ENCODE results near the gene FAM149B1.

Gene FAM149B1

GRCh38 chr10:73287441-73287840 lies 119.5 kb downstream of the FAM149B1 start:
- DNase-seq (ENCODE audit: low spot score) = no peak

- DNase-seq (ENCODE audit: low spot score) = no peak
These were observed 122.0 kb downstream of the FAM149B1 start for GRCh38 chr10:73289958-73290357.

- no peak for DNase-seq (ENCODE audit: low spot score)
These were observed 125.5 kb downstream of the FAM149B1 start for GRCh38 chr10:73293461-73293860.
